H1 (cell line): ENCODE results near the gene PABPN1. TPM values are rescaled to one million over a fixed set of nuclear protein-coding genes. Genes with fewer than 3 reads are reported as not detected.

Experiments
- CTCF ChIA-PET: fragments of 300-600 bp; sonication (Branson Sonifier 250); formaldehyde crosslinking; loops from one replicate; lab custom pipeline; 2021; ENCODE audit not compliant: partially characterized antibody; lab: Charles Lee
- POLR2A ChIA-PET: fragments of 300-600 bp; sonication (Branson Sonifier 250); formaldehyde crosslinking; loops from one replicate; lab custom pipeline; 2021; ENCODE audit warnings: inconsistent platforms; ENCODE audit not compliant: partially characterized antibody; lab: Charles Lee
- DNase-seq, 2 experiments: peaks; one replicate each; pipeline versions ENCODE4 v3.0.0 to v3.0.0-alpha.2; 2010 to 2022; ENCODE audit warnings: low spot score in 2 of 2, low read depth in 1 of 2, mixed read lengths in 1 of 2
- FAIRE-seq: peaks from 2 replicates; lab custom pipeline; 2011; peaks lifted over from hg19 to GRCh38; lab: Jason Lieb, UNC
- H2AFZ ChIP-seq: 2 replicates; pipeline ENCODE4 v1.8.1; 2012; ENCODE audit warnings: low read length, inconsistent platforms
- H2AK5ac ChIP-seq: 2 replicates; pipeline ENCODE4 v1.6.1; 2013; ENCODE audit warnings: low read depth, low read length
- H2BK120ac ChIP-seq: replicated peaks from 2 replicates; pipeline ENCODE3; 2013; ENCODE audit warnings: low read depth, low read length, inconsistent platforms
- H2BK12ac ChIP-seq: 2 replicates; pipeline ENCODE4 v1.6.1; 2013; ENCODE audit warnings: low read depth, low read length
- H2BK15ac ChIP-seq: 2 replicates; pipeline ENCODE4 v1.6.1; 2013; ENCODE audit warnings: low read length
- H2BK20ac ChIP-seq: 2 replicates; pipeline ENCODE4 v1.6.1; 2013; ENCODE audit warnings: low read length
- H2BK5ac ChIP-seq: 2 replicates; pipeline ENCODE4 v1.6.1; 2013; ENCODE audit warnings: low read depth, low read length
- H3K14ac ChIP-seq: 2 replicates; pipeline ENCODE4 v1.6.1; 2013; ENCODE audit warnings: inconsistent platforms; ENCODE audit not compliant: insufficient read length
- H3K18ac ChIP-seq: 2 replicates; pipeline ENCODE4 v1.6.1; 2013; ENCODE audit warnings: low read length; ENCODE audit errors: extremely low read depth
- H3K23ac ChIP-seq: 2 replicates; pipeline ENCODE4 v1.6.1; 2013; ENCODE audit warnings: inconsistent platforms; ENCODE audit not compliant: insufficient read length
- H3K23me2 ChIP-seq: 2 replicates; pipeline ENCODE4 v1.6.1; 2013; ENCODE audit warnings: low read depth, low read length
- H3K27ac ChIP-seq: 2 replicates; pipeline ENCODE4 v1.6.1; 2011; ENCODE audit warnings: low read depth, low read length, inconsistent platforms
- H3K27me3 ChIP-seq, 4 experiments: replicated peaks in 1 of 4; 1 replicate in 1 of 4; 2 replicates in 3 of 4; pipeline versions ENCODE4 v1.6.1 to v1.8.1; 2011 to 2013; ENCODE audit warnings: low read length in 3 of 4, mild to moderate bottlenecking in 3 of 4, inconsistent platforms in 2 of 4, mixed read lengths in 2 of 4, moderate library complexity in 1 of 4; ENCODE audit not compliant: control insufficient read depth in 3 of 4, insufficient read depth in 3 of 4; ENCODE audit errors: extremely low read depth in 1 of 4
- H3K36me3 ChIP-seq, 4 experiments: 2 replicates each; pipeline versions ENCODE4 v1.6.1 to v1.8.1; 2011 to 2013; ENCODE audit warnings: mild to moderate bottlenecking in 4 of 4, low read length in 3 of 4, moderate library complexity in 2 of 4, control low read depth in 1 of 4, inconsistent platforms in 1 of 4; ENCODE audit not compliant: insufficient read depth in 4 of 4, control insufficient read depth in 2 of 4
- H3K4ac ChIP-seq: replicated peaks from 2 replicates; pipeline ENCODE3; 2013; ENCODE audit warnings: low read length, low read depth, mixed read lengths, inconsistent platforms; ENCODE audit not compliant: insufficient read length
- H3K4me1 ChIP-seq, 4 experiments: replicated peaks in 1 of 4; 1 replicate in 1 of 4; 2 replicates in 3 of 4; pipeline versions ENCODE4 v1.6.1 to v1.8.1; 2011 to 2013; ENCODE audit warnings: low read length in 3 of 4, inconsistent platforms in 2 of 4, mixed read lengths in 1 of 4; ENCODE audit not compliant: insufficient read depth in 4 of 4, control insufficient read depth in 3 of 4
- H3K4me2 ChIP-seq, 2 experiments: 2 replicates each; pipeline versions ENCODE4 v1.6.1 to v1.8.1; 2011 to 2013; ENCODE audit warnings: low read depth in 2 of 2, low read length in 2 of 2, control low read depth in 1 of 2, inconsistent platforms in 1 of 2, mild to moderate bottlenecking in 1 of 2; ENCODE audit not compliant: insufficient read depth in 1 of 2
- H3K4me3 ChIP-seq, 4 experiments: fragments of 200-600, 300-600 bp in 1 of 4; sonication (generic), shearing (Covaris generic), sonication (Bioruptor Twin) in 1 of 4; 2 replicates each; pipeline versions ENCODE4 v1.5.1 to v1.8.1; 2011 to 2016; ENCODE audit warnings: low read length in 4 of 4, low read depth in 3 of 4, control low read depth in 2 of 4, inconsistent platforms in 2 of 4, mild to moderate bottlenecking in 2 of 4, mixed read lengths in 1 of 4, moderate library complexity in 1 of 4; ENCODE audit not compliant: insufficient read depth in 2 of 4; ENCODE audit errors: extremely low read depth in 1 of 4
- H3K56ac ChIP-seq: replicated peaks from 2 replicates; pipeline ENCODE3; 2013; ENCODE audit warnings: low read depth, mild to moderate bottlenecking, mixed read lengths, low read length, inconsistent platforms; ENCODE audit not compliant: insufficient read length
- H3K79me1 ChIP-seq: 2 replicates; pipeline ENCODE4 v1.6.1; 2013; ENCODE audit warnings: low read depth, low read length, control low read depth
- H3K79me2 ChIP-seq, 2 experiments: 2 replicates each; pipeline versions ENCODE4 v1.6.1 to v1.8.1; 2012 to 2013; ENCODE audit warnings: low read length in 2 of 2, mild to moderate bottlenecking in 2 of 2, inconsistent platforms in 1 of 2; ENCODE audit not compliant: insufficient read depth in 2 of 2, control insufficient read depth in 1 of 2
- H3K9ac ChIP-seq, 4 experiments: replicated peaks in 1 of 4; 1 replicate in 1 of 4; 2 replicates in 3 of 4; pipeline versions ENCODE4 v1.6.1 to v1.8.1; 2011 to 2013; ENCODE audit warnings: low read depth in 3 of 4, low read length in 3 of 4, control low read depth in 2 of 4, mild to moderate bottlenecking in 2 of 4, moderate library complexity in 2 of 4, inconsistent platforms in 1 of 4; ENCODE audit errors: extremely low read depth in 1 of 4
- H3K9me3 ChIP-seq, 2 experiments: 2 replicates each; pipeline versions ENCODE4 v1.6.1 to v1.8.1; 2012 to 2013; ENCODE audit warnings: mild to moderate bottlenecking in 2 of 2, moderate library complexity in 2 of 2, control low read depth in 1 of 2, inconsistent platforms in 1 of 2, low read depth in 1 of 2, low read length in 1 of 2, mixed read lengths in 1 of 2; ENCODE audit not compliant: insufficient read depth in 2 of 2
- H4K20me1 ChIP-seq, 2 experiments: replicated peaks in 1 of 2; 2 replicates each; pipeline versions ENCODE3 to v1.8.1; 2011 to 2013; ENCODE audit warnings: inconsistent platforms in 2 of 2, low read length in 2 of 2, mild to moderate bottlenecking in 1 of 2; ENCODE audit not compliant: insufficient read depth in 2 of 2, control insufficient read depth in 1 of 2
- H4K5ac ChIP-seq: 2 replicates; pipeline ENCODE4 v1.6.1; 2013; ENCODE audit warnings: low read length, low read depth, mixed read lengths, inconsistent platforms; ENCODE audit not compliant: insufficient read length
- H4K8ac ChIP-seq: 2 replicates; pipeline ENCODE4 v1.8.0; 2013; ENCODE audit warnings: mild to moderate bottlenecking, moderate library complexity, low read length, inconsistent platforms; ENCODE audit not compliant: insufficient read depth; ENCODE audit errors: extremely low read depth
- H4K91ac ChIP-seq: replicated peaks from 2 replicates; pipeline ENCODE3; 2013; ENCODE audit warnings: low read length, mixed read lengths, inconsistent platforms; ENCODE audit not compliant: insufficient read length
- NRF1 ChIP-seq: IDR thresholded peaks from 2 replicates; pipeline ENCODE4 v1.6.1; 2011; ENCODE audit warnings: mild to moderate bottlenecking, low read depth, low read length, improper control_type of control experiment
- TAF7 ChIP-seq: optimal IDR thresholded peaks from 2 replicates; pipeline ENCODE3; 2011; ENCODE audit warnings: low read depth, mild to moderate bottlenecking, inconsistent platforms, low read length, moderate library complexity, borderline replicate concordance
- WGBS, 2 experiments: shearing (Covaris generic) in 1 of 2; methylation state at CpG; one replicate each; pipeline versions ENCODE4 v1.1.6 to v1.1.7; 2013 to 2015; ENCODE audit warnings: low lambda C conversion rate in 2 of 2, mixed read lengths in 2 of 2, inconsistent platforms in 1 of 2, low coverage in 1 of 2, missing lambda C conversion rate in 1 of 2; ENCODE audit not compliant: insufficient replicate concordance in 2 of 2, insufficient coverage in 1 of 2, insufficient read length in 1 of 2; ENCODE audit errors: extremely low coverage in 1 of 2, missing lambda C conversion rate in 1 of 2; 5-methylcytosine and 5-hydroxymethylcytosine counted together
- long read RNA-seq, 2 experiments: library from RNA in 1 of 2; library from capped mRNA in 1 of 2; stranded (forward); transcript quantifications; one replicate each; pipeline ENCODE4 v2.0.0, GENCODE V29; 2021; ENCODE audit warnings: inconsistent platforms in 1 of 2
- polyA minus RNA-seq, 3 experiments: library from RNA; depleted of rRNA, polyadenylated mRNA; stranded (reverse); fragments of >200 nt; gene quantifications; 1 replicate in 2 of 3; 2 replicates in 1 of 3; pipeline ENCODE4 v1.2.3, GENCODE V29; 2011
- polyA plus RNA-seq, 7 experiments: library from polyadenylated mRNA; depleted of rRNA in 3 of 7; stranded (reverse) in 5 of 7; unstranded in 2 of 7; fragments of >200 nt in 5 of 7; fragments of 200-250 nt in 2 of 7; gene quantifications; 1 replicate in 5 of 7; 2 replicates in 1 of 7; 4 replicates in 1 of 7; pipeline versions ENCODE4 v1.2.1 to v1.2.3, GENCODE V29; 2011 to 2013; ENCODE audit warnings: missing spikeins in 2 of 7, mixed read lengths in 2 of 7
- total RNA-seq: library from RNA; stranded (reverse); fragmentation: NEBNext Ultra II Directional; extraction: Animal tissue kit (Norgen Biotek cat#: 25700); gene quantifications from 2 replicates; pipeline ENCODE4 v1.2.1, GENCODE V29; 2021

The PABPN1 gene, protein sequence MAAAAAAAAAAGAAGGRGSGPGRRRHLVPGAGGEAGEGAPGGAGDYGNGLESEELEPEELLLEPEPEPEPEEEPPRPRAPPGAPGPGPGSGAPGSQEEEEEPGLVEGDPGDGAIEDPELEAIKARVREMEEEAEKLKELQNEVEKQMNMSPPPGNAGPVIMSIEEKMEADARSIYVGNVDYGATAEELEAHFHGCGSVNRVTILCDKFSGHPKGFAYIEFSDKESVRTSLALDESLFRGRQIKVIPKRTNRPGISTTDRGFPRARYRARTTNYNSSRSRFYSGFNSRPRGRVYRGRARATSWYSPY
- total RNA-seq, result 300 and 312 TPM in 2 replicates
- polyA plus RNA-seq (2011; rRNA removed), result 229 and 331 TPM in 2 replicates
- 278 TPM for polyA plus RNA-seq (2011; cell fraction: cytosol; rRNA removed)
- 560 TPM for polyA plus RNA-seq (2011; cell fraction: nucleus; rRNA removed)
- polyA plus RNA-seq (2012, experiment 1 of 2), result 306 to 331 TPM (median 322 TPM) in 4 replicates
- 212 TPM for polyA plus RNA-seq (2012, experiment 2 of 2)
- polyA plus RNA-seq (2013, experiment 1 of 2), result 219 TPM
- 203 TPM for polyA plus RNA-seq (2013, experiment 2 of 2)
- 165 and 168 TPM in 2 replicates for polyA minus RNA-seq (2011; rRNA and poly(A)+ RNA removed)
- polyA minus RNA-seq (2011; cell fraction: cytosol; rRNA and poly(A)+ RNA removed), result 87.4 TPM
- polyA minus RNA-seq (2011; cell fraction: nucleus; rRNA and poly(A)+ RNA removed), result 112 TPM
- long read RNA-seq, experiment 1, transcript PABPN1-201 (7 exons, 2,001 nt), result major isoform, 29 of 125 reads
- long read RNA-seq, experiment 1, transcript PABPN1-207 (6 exons, 1,220 nt), result minor isoform, 16 of 125 reads
- long read RNA-seq, experiment 1, partial matches to known transcripts, result 16 of 125 reads
- long read RNA-seq, experiment 1, other reads (novel, unspliced or antisense), result 62 of 125 reads
- long read RNA-seq, experiment 2, transcript PABPN1-207 (6 exons, 1,220 nt), result major isoform, 36 of 55 reads
- long read RNA-seq, experiment 2, transcript PABPN1-201 (7 exons, 2,001 nt), result minor isoform, 13 of 55 reads
- long read RNA-seq, experiment 2, partial matches to known transcripts, result 1 of 55 reads
- long read RNA-seq, experiment 2, other reads (novel, unspliced or antisense), result 3 of 55 reads

DNA sequence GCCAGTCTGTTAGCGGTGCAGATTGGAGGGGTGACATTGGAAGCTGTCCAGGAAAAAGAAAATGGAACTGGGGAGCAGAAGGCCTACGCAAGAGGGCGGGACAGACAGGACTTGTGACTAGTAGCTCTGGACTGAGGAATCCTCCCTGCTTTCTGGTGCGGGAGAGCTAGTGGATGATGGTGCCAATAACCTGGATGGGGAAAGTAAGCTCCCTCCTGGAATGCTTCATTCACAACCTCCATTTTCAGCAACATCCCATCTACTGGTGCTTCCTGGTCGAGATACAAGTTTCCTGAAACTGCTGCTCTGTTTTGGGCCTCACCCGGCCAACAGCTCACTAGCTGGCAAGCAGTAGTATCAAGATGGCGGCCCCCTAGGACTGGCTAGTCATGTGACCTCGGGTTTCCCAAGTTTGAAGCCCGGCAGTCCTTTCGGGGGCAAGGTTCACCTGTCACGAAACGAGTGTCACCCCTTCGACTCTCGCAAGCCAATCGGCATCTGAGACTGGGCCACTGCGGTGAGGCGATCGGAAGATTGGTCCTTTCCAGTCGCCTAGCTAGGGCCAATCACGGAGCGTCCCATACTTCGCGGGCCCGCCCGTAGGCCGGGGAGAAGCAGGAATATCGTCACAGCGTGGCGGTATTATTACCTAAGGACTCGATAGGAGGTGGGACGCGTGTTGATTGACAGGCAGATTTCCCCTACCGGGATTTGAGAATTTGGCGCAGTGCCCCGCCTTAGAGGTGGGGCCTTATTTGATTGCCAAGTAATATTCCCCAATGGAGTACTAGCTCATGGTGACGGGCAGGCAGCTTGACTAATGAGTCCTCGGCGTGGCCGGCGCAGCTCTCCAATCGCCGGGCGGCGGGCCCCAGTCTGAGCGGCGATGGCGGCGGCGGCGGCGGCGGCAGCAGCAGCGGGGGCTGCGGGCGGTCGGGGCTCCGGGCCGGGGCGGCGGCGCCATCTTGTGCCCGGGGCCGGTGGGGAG is at the start of gene PABPN1:
Gene PABPN1, plus strand, starts transcription at position 874 of the 988 bp plus-strand sequence. Its CDS starts 13 bp downstream, at position 887.
- Histone ChIP-seq H3K36me3 (peaks cover 9 to 35% (median 24%) of the 10 kb centered on the region in 4 experiments; a peak in 7 of 8 replicates), H3K4ac (peak within 1 kb of the TSS; percentile 90), H2BK15ac (0 out of 2 replicates have a peak within 1 kb of the TSS, but pooled peaks have one; percentile 31), H3K9me3 (no peaks in the 10 kb centered on the region), H3K4me3 (peak within 1 kb of the TSS; percentile 96 to 100 (median 99)), H4K8ac (peak within 1 kb of the TSS; percentile 99; the same call in 1 of the 2 replicates), H3K4me2 (peak within 1 kb of the TSS; percentile 87 to 98), H3K23ac (no peak within 1 kb of the TSS), H3K79me1 (peaks cover 10% of the 10 kb centered on the region; the same call in 1 of the 2 replicates), H3K27me3 (no peaks in the 10 kb centered on the region), H2BK20ac (0 out of 2 replicates have a peak within 1 kb of the TSS, but pooled peaks have one; percentile 23), H4K5ac (peak within 1 kb of the TSS; percentile 89), H3K18ac (peak within 1 kb of the TSS; percentile 43; the same call in 1 of the 2 replicates), H2BK120ac (no peak within 1 kb of the TSS), H2BK5ac (peak within 1 kb of the TSS; percentile 96), H2AK5ac (peak within 1 kb of the TSS; percentile 90), H3K4me1 (peaks cover 0 to 6% (median 2%) of the 10 kb centered on the region in 4 experiments; a peak in 6 of 7 replicates), H3K79me2 (peaks cover 11 to 17% of the 10 kb centered on the region in 2 experiments), H4K20me1 (no peaks in the 10 kb centered on the region), H4K91ac (peak within 1 kb of the TSS; percentile 88), H3K27ac (peak within 1 kb of the TSS; percentile 92), H3K56ac (peak within 1 kb of the TSS; percentile 71), H3K23me2 (peaks cover 10% of the 10 kb centered on the region), H2AFZ (no peak within 1 kb of the TSS; the same call in 1 of the 2 replicates), H3K9ac (peak within 1 kb of the TSS; percentile 92 to 98 (median 96)), H3K14ac (no peak within 1 kb of the TSS), H2BK12ac (peak within 1 kb of the TSS; percentile 77)
- ChIA-PET CTCF (interaction anchor here (0.7 to 3.8 kb wide), 17 partner anchors 10 to 252 kb away, joined by 3 to 28 read pairs (median 3); partner anchors contain the start of genes BCL2L2 and SLC22A17), POLR2A (interaction anchor here (0.6 to 4.7 kb wide), 39 partner anchors 8 to 848 kb away, joined by 3 to 48 read pairs (median 5); partner anchors contain the start of genes ACIN1, AP1G2, BCL2L2 and C14orf119)
- DNase-seq (peak; percentile 94 to 99), FAIRE-seq (peak; percentile 81)
- WGBS, 2 experiments, result 7% methylated on average over 48 of the region's 63 CpGs; no CpG with 5 or more reads in 1 of the 2 experiments
- no peak for TF ChIP-seq NRF1
- TF ChIP-seq TAF7, result no peak
